GM10266 (cell line): ENCODE results near the gene PALM.
A peak's percentile ranks its signal among the peaks of the same experiment; 100 is the strongest.

Experiments
- DNase-seq: peaks from one replicate; pipeline ENCODE4 v3.0.0; 2012; ENCODE audit errors: extremely low spot score
- CTCF ChIP-seq: IDR thresholded peaks from 2 replicates; pipeline ENCODE4 v1.5.1; 2012; ENCODE audit warnings: mild to moderate bottlenecking, low read depth; ENCODE audit not compliant: control insufficient read depth, insufficient read depth; ENCODE audit errors: missing control alignments

PALM gene

GRCh38 chr19:764301-764700, 55.6 kb downstream of the PALM start:
- TF ChIP-seq CTCF = no peak
- DNase-seq = no peak

GRCh38 chr19:765179-765738, 56.5 kb downstream of the PALM start:
- TF ChIP-seq CTCF = no peak
- DNase-seq = no peak

DNA sequence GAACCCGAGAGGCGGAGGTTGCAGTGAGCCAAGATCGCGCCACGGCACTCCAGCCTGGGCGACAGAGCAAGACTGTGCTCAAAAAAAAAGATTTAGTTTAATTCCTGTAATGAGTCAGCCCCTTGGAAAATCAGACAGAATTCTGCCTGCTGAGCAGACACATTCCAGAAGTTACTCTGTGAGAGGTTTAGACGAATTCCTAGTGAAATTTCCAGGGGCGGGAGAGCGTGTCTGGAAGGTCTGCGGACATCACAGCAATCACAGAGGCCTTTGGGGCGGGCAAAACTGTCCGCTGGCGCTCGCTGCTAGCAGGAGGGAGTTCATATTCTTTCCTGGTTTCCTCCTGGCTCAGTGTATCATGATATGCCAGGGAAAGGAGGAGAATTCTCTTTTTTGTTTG, 59.7 kb downstream of the PALM start:
- no peak for DNase-seq
- no peak for TF ChIP-seq CTCF

DNA sequence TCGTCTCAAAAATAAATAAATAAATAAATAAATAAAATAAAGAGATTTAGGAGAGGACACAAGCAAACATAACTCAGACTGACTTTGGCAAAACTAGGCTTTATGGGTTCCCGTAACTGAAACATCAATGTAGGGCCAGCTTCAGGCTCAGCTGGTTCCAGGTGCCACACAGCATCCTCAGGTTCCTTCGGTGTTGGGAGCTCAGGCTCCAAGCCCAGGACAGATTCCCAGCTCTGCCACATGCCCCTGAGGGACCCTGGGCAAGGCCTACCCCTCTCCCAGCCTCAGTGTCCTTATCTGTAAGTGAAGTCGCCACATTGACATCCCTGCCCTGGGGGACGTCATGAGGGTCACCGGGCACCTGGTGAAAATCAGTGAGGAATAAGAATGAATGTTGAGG, 60.9 kb downstream of the PALM start:
- DNase-seq = no peak
- no peak for TF ChIP-seq CTCF

- DNase-seq = peak; percentile 79
- peak; percentile 45 for TF ChIP-seq CTCF
Observed at GRCh38 chr19:771332-771785, 62.6 kb downstream of the PALM start.

GRCh38 chr19:772063-772462, 63.3 kb downstream of the PALM start:
- TF ChIP-seq CTCF = no peak
- DNase-seq = no peak

- TF ChIP-seq CTCF = no peak
- DNase-seq = no peak
Observed at GRCh38 chr19:772730-773436, 64.1 kb downstream of the PALM start.
